ENCODE measurements around the gene CATSPER4.

DNA sequence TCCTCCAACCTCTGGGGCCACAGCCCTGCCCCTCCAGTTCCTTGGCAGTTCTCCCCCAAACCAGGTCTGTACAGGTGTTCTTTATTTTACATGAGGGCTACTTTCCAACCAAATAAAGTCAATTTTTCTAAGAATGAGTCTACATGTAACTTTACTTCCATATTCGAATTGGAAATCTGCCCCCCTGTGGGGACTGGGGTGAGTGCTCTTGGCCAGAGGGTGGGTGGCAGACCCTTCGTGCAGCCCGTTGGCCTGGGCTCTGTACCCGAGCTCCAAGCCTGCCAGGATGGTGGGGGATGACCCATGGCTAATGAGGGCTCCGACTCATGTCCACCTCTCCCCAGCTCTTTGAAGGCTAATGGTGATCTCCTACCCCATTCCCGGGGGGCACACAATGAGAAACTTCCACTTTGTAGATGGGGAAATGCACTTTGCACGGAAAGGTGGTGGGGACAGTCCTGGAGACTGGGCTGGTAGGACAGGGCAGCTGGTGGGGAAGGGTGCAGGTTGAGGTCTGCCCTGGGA, 589 bp upstream of the CATSPER4 start:
- TF ChIP-seq EP300 (IDR thresholded peaks at IDR 0.05) (no peak), POLR2A (IDR thresholded peaks at IDR 0.05) (no peak), CTCF (IDR thresholded peaks at IDR 0.05) (no peak), POLR2AphosphoS5 (IDR thresholded peaks at IDR 0.05) (no peak)
